ENCODE data around the gene ISOC2.

- TF ChIP-seq CTCF (IDR thresholded peaks at IDR 0.05; ENCODE audit: low read depth, low read length, missing input control): no peak
- TF ChIP-seq ZBTB33 (IDR thresholded peaks at IDR 0.05): no peak
- TF ChIP-seq JUND (IDR thresholded peaks at IDR 0.05): no peak
- TF ChIP-seq MAX (IDR thresholded peaks at IDR 0.05): no peak
- no peak for TF ChIP-seq FOXA1 (IDR thresholded peaks at IDR 0.05)
- TF ChIP-seq RAD21 (IDR thresholded peaks at IDR 0.05): no peak
- no peak for TF ChIP-seq ATF3 (IDR thresholded peaks at IDR 0.05)
Observed at GRCh38 chr19:55432241-55432959, 29.0 kb downstream of the ISOC2 start.
